ENCODE measurements around the gene ADGRV1. TPM values are rescaled to one million over a fixed set of nuclear protein-coding genes. Genes with fewer than 3 reads are reported as not detected.

Gene ADGRV1
- polyA plus RNA-seq, 1 donor from 2014 or later: 3.7 TPM

DNA sequence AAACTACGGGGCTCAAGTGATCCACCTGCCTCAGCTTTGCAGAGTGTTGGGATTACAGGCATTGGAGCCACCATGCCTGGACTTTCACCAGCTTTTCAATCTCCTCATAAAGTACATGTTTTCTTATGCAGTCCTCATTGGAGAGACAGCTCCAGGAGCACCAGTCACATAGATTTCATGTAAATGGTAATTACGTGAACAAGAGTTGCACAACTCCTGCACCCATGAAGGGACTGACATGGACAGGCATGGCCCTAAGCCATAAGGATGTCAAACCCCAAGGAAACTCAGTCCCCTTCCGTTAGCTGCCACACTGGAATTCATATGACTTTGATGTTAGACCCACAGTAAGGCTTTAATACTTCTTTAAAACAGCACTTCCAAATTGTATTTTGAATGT is 7.6 kb upstream of the ADGRV1 start:
- no peaks in the 10 kb centered on the region for H3K9me3 ChIP-seq (ENCODE audit: low read length)
- H3K27me3 ChIP-seq (ENCODE audit: insufficient read depth, low read depth, low read length): no peaks in the 10 kb centered on the region
- H3K9ac ChIP-seq (ENCODE audit: low read length): no peak overlapping the region
- H2AFZ ChIP-seq (ENCODE audit: low read depth, low read length): no peak overlapping the region
- no peaks in the 10 kb centered on the region for H4K20me1 ChIP-seq (ENCODE audit: insufficient read depth)
- H3K9me2 ChIP-seq (ENCODE audit: insufficient read depth, low read length): no peaks in the 10 kb centered on the region
- H3K27ac ChIP-seq (ENCODE audit: low read length): no peak overlapping the region
- TF ChIP-seq TAF1 (IDR thresholded peaks at IDR 0.05; ENCODE audit: low read depth) (no peak), SMC3 (conservative IDR thresholded peaks at IDR 0.05; ENCODE audit: poor library complexity) (no peak), RAD21 (conservative IDR thresholded peaks at IDR 0.05) (no peak), POLR2AphosphoS5 (IDR thresholded peaks at IDR 0.05) (no peak), EZH2 (IDR thresholded peaks at IDR 0.05; ENCODE audit: borderline replicate concordance, insufficient read depth, low read length, poor library complexity, severe bottlenecking) (no peak), EP300 (conservative IDR thresholded peaks at IDR 0.05; ENCODE audit: poor library complexity, severe bottlenecking) (no peak), MXI1 (conservative IDR thresholded peaks at IDR 0.05; ENCODE audit: poor library complexity, severe bottlenecking) (no peak)
- TF ChIP-seq, protein P1, sequence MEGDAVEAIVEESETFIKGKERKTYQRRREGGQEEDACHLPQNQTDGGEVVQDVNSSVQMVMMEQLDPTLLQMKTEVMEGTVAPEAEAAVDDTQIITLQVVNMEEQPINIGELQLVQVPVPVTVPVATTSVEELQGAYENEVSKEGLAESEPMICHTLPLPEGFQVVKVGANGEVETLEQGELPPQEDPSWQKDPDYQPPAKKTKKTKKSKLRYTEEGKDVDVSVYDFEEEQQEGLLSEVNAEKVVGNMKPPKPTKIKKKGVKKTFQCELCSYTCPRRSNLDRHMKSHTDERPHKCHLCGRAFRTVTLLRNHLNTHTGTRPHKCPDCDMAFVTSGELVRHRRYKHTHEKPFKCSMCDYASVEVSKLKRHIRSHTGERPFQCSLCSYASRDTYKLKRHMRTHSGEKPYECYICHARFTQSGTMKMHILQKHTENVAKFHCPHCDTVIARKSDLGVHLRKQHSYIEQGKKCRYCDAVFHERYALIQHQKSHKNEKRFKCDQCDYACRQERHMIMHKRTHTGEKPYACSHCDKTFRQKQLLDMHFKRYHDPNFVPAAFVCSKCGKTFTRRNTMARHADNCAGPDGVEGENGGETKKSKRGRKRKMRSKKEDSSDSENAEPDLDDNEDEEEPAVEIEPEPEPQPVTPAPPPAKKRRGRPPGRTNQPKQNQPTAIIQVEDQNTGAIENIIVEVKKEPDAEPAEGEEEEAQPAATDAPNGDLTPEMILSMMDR (IDR thresholded peaks at IDR 0.05; ENCODE audit: poor library complexity, severe bottlenecking): no peak
- TF ChIP-seq, protein P2, sequence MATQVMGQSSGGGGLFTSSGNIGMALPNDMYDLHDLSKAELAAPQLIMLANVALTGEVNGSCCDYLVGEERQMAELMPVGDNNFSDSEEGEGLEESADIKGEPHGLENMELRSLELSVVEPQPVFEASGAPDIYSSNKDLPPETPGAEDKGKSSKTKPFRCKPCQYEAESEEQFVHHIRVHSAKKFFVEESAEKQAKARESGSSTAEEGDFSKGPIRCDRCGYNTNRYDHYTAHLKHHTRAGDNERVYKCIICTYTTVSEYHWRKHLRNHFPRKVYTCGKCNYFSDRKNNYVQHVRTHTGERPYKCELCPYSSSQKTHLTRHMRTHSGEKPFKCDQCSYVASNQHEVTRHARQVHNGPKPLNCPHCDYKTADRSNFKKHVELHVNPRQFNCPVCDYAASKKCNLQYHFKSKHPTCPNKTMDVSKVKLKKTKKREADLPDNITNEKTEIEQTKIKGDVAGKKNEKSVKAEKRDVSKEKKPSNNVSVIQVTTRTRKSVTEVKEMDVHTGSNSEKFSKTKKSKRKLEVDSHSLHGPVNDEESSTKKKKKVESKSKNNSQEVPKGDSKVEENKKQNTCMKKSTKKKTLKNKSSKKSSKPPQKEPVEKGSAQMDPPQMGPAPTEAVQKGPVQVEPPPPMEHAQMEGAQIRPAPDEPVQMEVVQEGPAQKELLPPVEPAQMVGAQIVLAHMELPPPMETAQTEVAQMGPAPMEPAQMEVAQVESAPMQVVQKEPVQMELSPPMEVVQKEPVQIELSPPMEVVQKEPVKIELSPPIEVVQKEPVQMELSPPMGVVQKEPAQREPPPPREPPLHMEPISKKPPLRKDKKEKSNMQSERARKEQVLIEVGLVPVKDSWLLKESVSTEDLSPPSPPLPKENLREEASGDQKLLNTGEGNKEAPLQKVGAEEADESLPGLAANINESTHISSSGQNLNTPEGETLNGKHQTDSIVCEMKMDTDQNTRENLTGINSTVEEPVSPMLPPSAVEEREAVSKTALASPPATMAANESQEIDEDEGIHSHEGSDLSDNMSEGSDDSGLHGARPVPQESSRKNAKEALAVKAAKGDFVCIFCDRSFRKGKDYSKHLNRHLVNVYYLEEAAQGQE (IDR thresholded peaks at IDR 0.05; ENCODE audit: borderline replicate concordance): no peak
- no peak overlapping the region for H3K4me2 ChIP-seq (ENCODE audit: low read length)
- H3F3A ChIP-seq (ENCODE audit: insufficient read depth, low read length, poor library complexity, severe bottlenecking): no peaks in the 10 kb centered on the region
- H3K36me3 ChIP-seq (ENCODE audit: insufficient read depth, low read length): no peaks in the 10 kb centered on the region
- H3K79me2 ChIP-seq (replicated peaks; ENCODE audit: insufficient read depth, low read length): no peaks in the 10 kb centered on the region
- H3K4me3 ChIP-seq (ENCODE audit: low read length): no peak overlapping the region

DNA sequence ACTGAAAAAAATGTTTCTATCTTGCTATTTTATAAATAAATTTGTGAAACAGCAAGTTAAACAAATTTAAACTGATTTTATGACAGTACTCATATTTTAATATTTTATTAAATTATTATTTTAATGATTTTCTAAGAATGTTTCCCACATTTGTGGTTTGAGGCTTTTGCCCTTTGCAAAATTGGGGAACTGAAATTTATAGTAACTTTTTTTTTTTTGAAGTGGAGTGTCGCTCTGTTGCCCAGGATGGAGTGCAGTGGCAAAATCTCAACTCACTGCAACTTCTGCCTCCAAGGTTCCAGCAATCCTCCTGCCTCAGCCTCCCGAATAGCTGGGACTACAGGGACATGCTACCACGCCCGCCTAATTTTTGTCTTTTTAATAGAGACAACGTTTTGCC is 7.2 kb upstream of the ADGRV1 start:
- no peak overlapping the region for H3K4me3 ChIP-seq (ENCODE audit: low read length)
- H2AFZ ChIP-seq (ENCODE audit: low read depth, low read length): no peak overlapping the region
- H4K20me1 ChIP-seq (ENCODE audit: insufficient read depth): no peaks in the 10 kb centered on the region
- H3K36me3 ChIP-seq (ENCODE audit: insufficient read depth, low read length): no peaks in the 10 kb centered on the region
- no peak overlapping the region for H3K4me2 ChIP-seq (ENCODE audit: low read length)
- no peak overlapping the region for H3K27ac ChIP-seq (ENCODE audit: low read length)
- H3K27me3 ChIP-seq (ENCODE audit: insufficient read depth, low read depth, low read length): no peaks in the 10 kb centered on the region
- no peaks in the 10 kb centered on the region for H3K79me2 ChIP-seq (replicated peaks; ENCODE audit: insufficient read depth, low read length)
- no peaks in the 10 kb centered on the region for H3K9me2 ChIP-seq (ENCODE audit: insufficient read depth, low read length)
- H3F3A ChIP-seq (ENCODE audit: insufficient read depth, low read length, poor library complexity, severe bottlenecking): no peaks in the 10 kb centered on the region
- H3K9ac ChIP-seq (ENCODE audit: low read length): no peak overlapping the region
- no peaks in the 10 kb centered on the region for H3K9me3 ChIP-seq (ENCODE audit: low read length)
- TF ChIP-seq TAF1 (IDR thresholded peaks at IDR 0.05; ENCODE audit: low read depth): no peak
- TF ChIP-seq RAD21 (conservative IDR thresholded peaks at IDR 0.05): no peak
- no peak for TF ChIP-seq EZH2 (IDR thresholded peaks at IDR 0.05; ENCODE audit: borderline replicate concordance, insufficient read depth, low read length, poor library complexity, severe bottlenecking)
- TF ChIP-seq MXI1 (conservative IDR thresholded peaks at IDR 0.05; ENCODE audit: poor library complexity, severe bottlenecking): no peak

All from neural cell (in vitro differentiated cells).